Neural cell (in vitro differentiated cells): Measurements from ENCODE around the gene HSFX4. TPM values are rescaled to one million over a fixed set of nuclear protein-coding genes. Genes with fewer than 3 reads are reported as not detected.
"Not testable (repeated sequence)": the region's sequence is repeated elsewhere in the genome, so short reads cannot be mapped to it uniquely, and the experiment has no call there.

Experiments
- H2AFZ ChIP-seq: fragments of 200-600, 300-800 bp; sonication (generic), shearing (Covaris generic); 2 replicates; pipeline ENCODE4 v1.6.0; 2014; ENCODE audit warnings: low read depth, mild to moderate bottlenecking, antibody characterized with exemption, low read length, moderate library complexity
- H3F3A ChIP-seq: fragments of 200-600 bp; shearing (Covaris generic); 2 replicates; pipeline ENCODE4 v1.6.1; 2016; ENCODE audit warnings: mild to moderate bottlenecking, moderate library complexity, mixed read lengths, antibody characterized with exemption, low read length; ENCODE audit not compliant: insufficient read depth, poor library complexity, severe bottlenecking
- H3K27ac ChIP-seq: fragments of 200-600, 300-800 bp; sonication (generic), shearing (Covaris generic); 2 replicates; pipeline ENCODE4 v1.5.1; 2014; ENCODE audit warnings: mild to moderate bottlenecking, low read length, moderate library complexity
- H3K27me3 ChIP-seq: fragments of 300-800, 200-600 bp; sonication (generic), shearing (Covaris generic); 2 replicates; pipeline ENCODE4 v1.6.0; 2014; ENCODE audit warnings: mild to moderate bottlenecking, low read depth, low read length, moderate library complexity; ENCODE audit not compliant: insufficient read depth
- H3K36me3 ChIP-seq: fragments of 300-800, 200-600 bp; sonication (generic), shearing (Covaris generic); 2 replicates; pipeline ENCODE4 v1.5.1; 2014; ENCODE audit warnings: mild to moderate bottlenecking, antibody characterized with exemption, low read length, moderate library complexity; ENCODE audit not compliant: insufficient read depth
- H3K4me2 ChIP-seq: fragments of 300-800, 200-600 bp; sonication (generic), shearing (Covaris generic); 2 replicates; pipeline ENCODE4 v1.6.0; 2014; ENCODE audit warnings: mild to moderate bottlenecking, low read length
- H3K4me3 ChIP-seq: fragments of 300-800, 200-600 bp; sonication (generic), shearing (Covaris generic); 2 replicates; pipeline ENCODE4 v1.5.1; 2014; ENCODE audit warnings: mild to moderate bottlenecking, low read length, moderate library complexity
- H3K79me2 ChIP-seq: fragments of 200-600 bp; shearing (Covaris generic); replicated peaks from 2 replicates; pipeline ENCODE4 v1.6.0; 2014; ENCODE audit warnings: mild to moderate bottlenecking, low read length, moderate library complexity; ENCODE audit not compliant: insufficient read depth
- H3K9ac ChIP-seq: fragments of 300-800, 200-600 bp; sonication (generic), shearing (Covaris generic); 2 replicates; pipeline ENCODE4 v1.6.1; 2016; ENCODE audit warnings: mild to moderate bottlenecking, low read length, mixed read lengths
- H3K9me2 ChIP-seq: fragments of 200-600 bp; shearing (Covaris generic); 2 replicates; pipeline ENCODE4 v1.6.1; 2016; ENCODE audit warnings: mild to moderate bottlenecking, low read length, mixed read lengths; ENCODE audit not compliant: insufficient read depth
- H3K9me3 ChIP-seq: fragments of 200-600, 300-800 bp; sonication (generic), shearing (Covaris generic); 2 replicates; pipeline ENCODE4 v1.6.1; 2016; ENCODE audit warnings: mild to moderate bottlenecking, mixed run types, low read length, moderate library complexity, mixed read lengths
- H4K20me1 ChIP-seq: fragments of 200-600 bp; shearing (Covaris generic); 2 replicates; pipeline ENCODE4 v1.6.1; 2016; ENCODE audit warnings: mild to moderate bottlenecking, mixed run types; ENCODE audit not compliant: insufficient read depth
- polyA plus RNA-seq: library from polyadenylated mRNA; depleted of rRNA; stranded (reverse); fragments of >200 nt; gene quantifications from 2 replicates; pipeline ENCODE4 v1.2.3, GENCODE V29; 2014

Gene HSFX4
- polyA plus RNA-seq, 1 donor from 2014 or later, result not detected

GRCh38 chrX:149928635-149929034 lies 738 bp upstream of the HSFX4 start:
- not testable (repeated sequence) for H3K36me3 ChIP-seq, H3K27ac ChIP-seq, H4K20me1 ChIP-seq, H3K9me3 ChIP-seq, H3K9me2 ChIP-seq, H3K4me2 ChIP-seq, H3K9ac ChIP-seq, H2AFZ ChIP-seq, H3K79me2 ChIP-seq, H3K27me3 ChIP-seq, H3K4me3 ChIP-seq, H3F3A ChIP-seq

- H3K36me3 ChIP-seq, H3K4me2 ChIP-seq, H3K4me3 ChIP-seq, H3K9ac ChIP-seq, H3K27me3 ChIP-seq, H4K20me1 ChIP-seq, H3K9me2 ChIP-seq, H3F3A ChIP-seq, H3K27ac ChIP-seq, H2AFZ ChIP-seq, H3K9me3 ChIP-seq, H3K79me2 ChIP-seq: not testable (repeated sequence)
Observed at GRCh38 chrX:149931355-149931754, 2.0 kb downstream of the HSFX4 start.

GRCh38 chrX:149932150-149932549 lies 2.8 kb downstream of the HSFX4 start:
- H3F3A ChIP-seq, H3K36me3 ChIP-seq, H3K9me2 ChIP-seq, H3K9me3 ChIP-seq, H4K20me1 ChIP-seq, H3K9ac ChIP-seq, H3K79me2 ChIP-seq, H3K27ac ChIP-seq, H3K4me3 ChIP-seq, H2AFZ ChIP-seq, H3K4me2 ChIP-seq, H3K27me3 ChIP-seq: not testable (repeated sequence)

- not testable (repeated sequence) for H3K27ac ChIP-seq, H2AFZ ChIP-seq
Observed at GRCh38 chrX:149932970-149933369, 3.6 kb downstream of the HSFX4 start.

GRCh38 chrX:149933547-149933946 lies 4.2 kb downstream of the HSFX4 start:
- H3K9ac ChIP-seq, H3K27me3 ChIP-seq, H3K36me3 ChIP-seq, H3K9me3 ChIP-seq, H3K4me2 ChIP-seq, H3K27ac ChIP-seq, H3K9me2 ChIP-seq, H3K4me3 ChIP-seq, H3K79me2 ChIP-seq, H4K20me1 ChIP-seq, H3F3A ChIP-seq, H2AFZ ChIP-seq: not testable (repeated sequence)

More at GRCh38 chrX:149932970-149933369, 3.6 kb downstream of the HSFX4 start:
- not testable (repeated sequence) for H3K9me2 ChIP-seq, H3K36me3 ChIP-seq, H3K4me3 ChIP-seq, H3K9me3 ChIP-seq, H3F3A ChIP-seq, H3K27me3 ChIP-seq, H3K79me2 ChIP-seq, H4K20me1 ChIP-seq, H3K4me2 ChIP-seq, H3K9ac ChIP-seq

GRCh38 chrX:149937328-149937727 lies 8.0 kb downstream of the HSFX4 start:
- H3K9me3 ChIP-seq, H3K27me3 ChIP-seq, H3K9me2 ChIP-seq, H3K36me3 ChIP-seq, H4K20me1 ChIP-seq, H3F3A ChIP-seq, H3K79me2 ChIP-seq, H2AFZ ChIP-seq: not testable (repeated sequence)
- Histone ChIP-seq H3K27ac (peak overlapping the region; percentile 81), H3K4me2 (peak overlapping the region; percentile 39), H3K9ac (peak overlapping the region; percentile 89), H3K4me3 (peak overlapping the region; percentile 88)
